Sigmoid colon (tissue), 4 donors: ENCODE measurements around the gene KRT7.

Experiments
- CTCF ChIP-seq, 4 experiments: fragments of 450-650 bp in 3 of 4; fragments of 200-600 bp in 1 of 4; IDR thresholded peaks; one replicate each; pipeline ENCODE4 v1.5.1; 2016 to 2019; ENCODE audit warnings: antibody characterized with exemption in 4 of 4, mild to moderate bottlenecking in 3 of 4, moderate library complexity in 2 of 4
- EP300 ChIP-seq, 4 donors: sonication (generic); formaldehyde crosslinking; IDR thresholded peaks; one replicate each; pipeline ENCODE4 v1.6.1; 2017; ENCODE audit warnings: antibody characterized with exemption in 4 of 4
- POLR2A ChIP-seq, 2 donors: fragments of 450-650 bp; IDR thresholded peaks; one replicate each; pipeline ENCODE4 v1.6.1; 2016; ENCODE audit warnings: antibody characterized with exemption in 2 of 2, mild to moderate bottlenecking in 2 of 2, moderate library complexity in 2 of 2
- POLR2AphosphoS5 ChIP-seq, 4 donors: sonication (generic); formaldehyde crosslinking; IDR thresholded peaks; one replicate each; pipeline ENCODE4 v1.6.1; 2017; ENCODE audit warnings: antibody characterized with exemption in 4 of 4

GRCh38 chr12:52268212-52268611, 35.2 kb downstream of the KRT7 start:
- no peak for TF ChIP-seq CTCF (IDR thresholded peaks at IDR 0.05)
- no peak for TF ChIP-seq POLR2AphosphoS5 (IDR thresholded peaks at IDR 0.05)
- TF ChIP-seq EP300 (IDR thresholded peaks at IDR 0.05) = no peak
- no peak for TF ChIP-seq POLR2A (IDR thresholded peaks at IDR 0.05)
